ENCODE measurements around the gene ZFX.

ZFX gene

DNA sequence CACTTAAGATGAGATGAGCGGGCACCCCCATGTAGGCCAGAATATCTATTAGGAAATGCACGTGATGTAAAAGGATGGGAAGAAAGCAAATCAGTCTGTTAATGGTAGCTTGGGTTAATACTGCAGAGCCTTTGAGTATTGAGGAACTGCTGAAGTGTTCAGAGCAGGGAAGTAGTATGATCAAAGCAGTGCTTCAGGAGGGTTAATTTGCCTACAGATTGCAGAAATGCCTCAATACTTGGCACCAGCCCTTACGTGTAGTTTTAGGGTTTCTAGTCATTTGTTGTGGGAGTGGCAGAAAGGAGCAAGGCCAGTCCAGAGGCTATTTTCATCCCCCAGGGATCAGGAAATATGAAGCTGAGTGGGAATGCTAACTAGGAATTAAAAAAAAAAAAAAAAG is 19.7 kb downstream of the ZFX start:
- Histone ChIP-seq H3K4me3 (ENCODE audit: low read depth in 1 of 2, low read length in 2 of 2) (no peak overlapping the region), H3K4me2 (ENCODE audit: insufficient read depth, low read length) (no peak overlapping the region), H4K20me1 (ENCODE audit: insufficient read depth, low read length) (peaks cover 34% of the 10 kb centered on the region), H3K36me3 (ENCODE audit: insufficient read depth, low read length) (peaks cover 39% of the 10 kb centered on the region), H3K9me3 (ENCODE audit: insufficient read depth, low read length, severe bottlenecking) (no peaks in the 10 kb centered on the region), H3K27ac (ENCODE audit: low read length) (no peak overlapping the region), H3K4me1 (ENCODE audit: insufficient read depth, low read length) (no peaks in the 10 kb centered on the region), H2AFZ (ENCODE audit: low read depth, low read length) (no peak overlapping the region), H3K27me3 (ENCODE audit: insufficient read depth, low read length, poor library complexity) (no peaks in the 10 kb centered on the region), H3K79me2 (ENCODE audit: insufficient read depth, low read length) (peaks cover 92% of the 10 kb centered on the region), H3K9ac (ENCODE audit: low read depth, low read length) (no peak overlapping the region)
- TF ChIP-seq, protein P1, sequence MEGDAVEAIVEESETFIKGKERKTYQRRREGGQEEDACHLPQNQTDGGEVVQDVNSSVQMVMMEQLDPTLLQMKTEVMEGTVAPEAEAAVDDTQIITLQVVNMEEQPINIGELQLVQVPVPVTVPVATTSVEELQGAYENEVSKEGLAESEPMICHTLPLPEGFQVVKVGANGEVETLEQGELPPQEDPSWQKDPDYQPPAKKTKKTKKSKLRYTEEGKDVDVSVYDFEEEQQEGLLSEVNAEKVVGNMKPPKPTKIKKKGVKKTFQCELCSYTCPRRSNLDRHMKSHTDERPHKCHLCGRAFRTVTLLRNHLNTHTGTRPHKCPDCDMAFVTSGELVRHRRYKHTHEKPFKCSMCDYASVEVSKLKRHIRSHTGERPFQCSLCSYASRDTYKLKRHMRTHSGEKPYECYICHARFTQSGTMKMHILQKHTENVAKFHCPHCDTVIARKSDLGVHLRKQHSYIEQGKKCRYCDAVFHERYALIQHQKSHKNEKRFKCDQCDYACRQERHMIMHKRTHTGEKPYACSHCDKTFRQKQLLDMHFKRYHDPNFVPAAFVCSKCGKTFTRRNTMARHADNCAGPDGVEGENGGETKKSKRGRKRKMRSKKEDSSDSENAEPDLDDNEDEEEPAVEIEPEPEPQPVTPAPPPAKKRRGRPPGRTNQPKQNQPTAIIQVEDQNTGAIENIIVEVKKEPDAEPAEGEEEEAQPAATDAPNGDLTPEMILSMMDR (IDR thresholded peaks at IDR 0.05; ENCODE audit: borderline replicate concordance, extremely low read depth, low read length, poor library complexity, severe bottlenecking), result no peak
- no peak for TF ChIP-seq EZH2 (IDR thresholded peaks at IDR 0.05; ENCODE audit: borderline replicate concordance, low read depth, low read length, severe bottlenecking)
- no peak for ATAC-seq (ENCODE audit: insufficient read depth, low read depth)
- no peak for DNase-seq

- H3K27ac ChIP-seq (ENCODE audit: low read length), result no peak overlapping the region
Measured at GRCh38 chrX:24173115-24173847, 23.8 kb downstream of the ZFX start.

DNA sequence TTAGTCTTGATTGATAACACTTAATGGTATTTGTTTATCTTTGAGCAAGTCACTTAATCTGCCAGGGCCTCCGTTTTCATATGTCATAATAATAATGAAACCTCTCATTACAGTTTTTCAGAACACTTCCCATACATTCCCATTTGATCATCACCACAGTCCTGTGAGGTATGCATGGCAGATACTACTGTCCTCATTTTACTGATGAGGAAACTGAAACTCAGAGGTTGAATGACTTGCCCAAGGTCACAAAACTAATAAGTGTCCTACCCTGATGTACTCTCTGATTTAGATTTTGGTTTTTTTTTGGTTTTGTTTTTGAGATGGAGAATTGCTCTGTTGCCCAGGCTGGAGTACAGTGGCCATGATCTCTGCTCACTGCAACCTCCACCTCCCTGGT is 25.7 kb downstream of the ZFX start:
- H3K27me3 ChIP-seq (ENCODE audit: insufficient read depth, low read length, poor library complexity), result no peaks in the 10 kb centered on the region
- DNase-seq (no peak), ATAC-seq (ENCODE audit: insufficient read depth, low read depth) (no peak)
- TF ChIP-seq, protein P1 (IDR thresholded peaks at IDR 0.05; ENCODE audit: borderline replicate concordance, extremely low read depth, low read length, poor library complexity, severe bottlenecking), result no peak
- TF ChIP-seq EZH2 (IDR thresholded peaks at IDR 0.05; ENCODE audit: borderline replicate concordance, low read depth, low read length, severe bottlenecking), result no peak
- H3K36me3 ChIP-seq (ENCODE audit: insufficient read depth, low read length), result peaks cover 54% of the 10 kb centered on the region
- H3K4me1 ChIP-seq (ENCODE audit: insufficient read depth, low read length), result no peaks in the 10 kb centered on the region
- no peak overlapping the region for H2AFZ ChIP-seq (ENCODE audit: low read depth, low read length)
- H4K20me1 ChIP-seq (ENCODE audit: insufficient read depth, low read length), result peaks cover 14% of the 10 kb centered on the region; the same call in 1 of the 2 replicates
- H3K79me2 ChIP-seq (ENCODE audit: insufficient read depth, low read length), result peaks cover 69% of the 10 kb centered on the region
- H3K9me3 ChIP-seq (ENCODE audit: insufficient read depth, low read length, severe bottlenecking), result no peaks in the 10 kb centered on the region
- H3K9ac ChIP-seq (ENCODE audit: low read depth, low read length), result no peak overlapping the region
- H3K4me3 ChIP-seq (ENCODE audit: low read depth in 1 of 2, low read length in 2 of 2), result no peak overlapping the region
- no peak overlapping the region for H3K27ac ChIP-seq (ENCODE audit: low read length)
- no peak overlapping the region for H3K4me2 ChIP-seq (ENCODE audit: insufficient read depth, low read length)

More at GRCh38 chrX:24173115-24173847, 23.8 kb downstream of the ZFX start:
- Histone ChIP-seq H2AFZ (ENCODE audit: low read depth, low read length) (no peak overlapping the region), H3K4me3 (ENCODE audit: low read depth in 1 of 2, low read length in 2 of 2) (no peak overlapping the region), H3K9me3 (ENCODE audit: insufficient read depth, low read length, severe bottlenecking) (no peaks in the 10 kb centered on the region), H3K9ac (ENCODE audit: low read depth, low read length) (no peak overlapping the region), H3K4me1 (ENCODE audit: insufficient read depth, low read length) (no peaks in the 10 kb centered on the region), H3K36me3 (ENCODE audit: insufficient read depth, low read length) (peaks cover 51% of the 10 kb centered on the region), H3K79me2 (ENCODE audit: insufficient read depth, low read length) (peaks cover 71% of the 10 kb centered on the region), H3K27me3 (ENCODE audit: insufficient read depth, low read length, poor library complexity) (no peaks in the 10 kb centered on the region), H3K4me2 (ENCODE audit: insufficient read depth, low read length) (no peak overlapping the region), H4K20me1 (ENCODE audit: insufficient read depth, low read length) (peaks cover 22% of the 10 kb centered on the region)
- DNase-seq, result no peak
- TF ChIP-seq, protein P1 (IDR thresholded peaks at IDR 0.05; ENCODE audit: borderline replicate concordance, extremely low read depth, low read length, poor library complexity, severe bottlenecking), result no peak
- TF ChIP-seq EZH2 (IDR thresholded peaks at IDR 0.05; ENCODE audit: borderline replicate concordance, low read depth, low read length, severe bottlenecking), result no peak
- no peak for ATAC-seq (ENCODE audit: insufficient read depth, low read depth)
